Measurements from ENCODE around the gene COX7A2.

Gene COX7A2

DNA sequence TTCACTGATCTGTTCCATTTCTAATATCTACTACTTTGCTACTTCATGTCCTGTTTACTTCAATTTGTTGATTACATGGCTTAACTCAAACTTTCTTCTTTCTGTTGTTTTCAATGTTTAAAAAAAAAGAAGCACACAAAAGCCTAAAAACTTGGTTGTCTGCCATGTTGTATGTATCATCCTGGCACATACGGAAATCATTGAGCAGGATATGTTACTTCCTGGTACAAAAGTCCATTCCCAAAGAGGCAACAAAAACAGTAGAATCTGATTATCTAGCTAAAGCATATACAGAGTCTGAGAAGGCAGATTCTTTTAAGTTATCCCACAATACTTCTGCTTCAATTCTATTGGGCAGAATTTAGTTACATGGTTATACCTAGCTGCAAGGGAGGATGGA lies 23.2 kb downstream of the COX7A2 start:
- peak; percentile 41 for DNase-seq (ENCODE audit: low read depth)

GRCh38 chr6:75219263-75219662 lies 24.3 kb downstream of the COX7A2 start:
- peak; percentile 13 for DNase-seq (ENCODE audit: low read depth)

- DNase-seq (ENCODE audit: low read depth): peak; percentile 83
Observed at GRCh38 chr6:75217193-75217592, 26.4 kb downstream of the COX7A2 start.

- DNase-seq (ENCODE audit: low read depth): no peak
Observed at GRCh38 chr6:75215291-75215690, 28.3 kb downstream of the COX7A2 start.

DNA sequence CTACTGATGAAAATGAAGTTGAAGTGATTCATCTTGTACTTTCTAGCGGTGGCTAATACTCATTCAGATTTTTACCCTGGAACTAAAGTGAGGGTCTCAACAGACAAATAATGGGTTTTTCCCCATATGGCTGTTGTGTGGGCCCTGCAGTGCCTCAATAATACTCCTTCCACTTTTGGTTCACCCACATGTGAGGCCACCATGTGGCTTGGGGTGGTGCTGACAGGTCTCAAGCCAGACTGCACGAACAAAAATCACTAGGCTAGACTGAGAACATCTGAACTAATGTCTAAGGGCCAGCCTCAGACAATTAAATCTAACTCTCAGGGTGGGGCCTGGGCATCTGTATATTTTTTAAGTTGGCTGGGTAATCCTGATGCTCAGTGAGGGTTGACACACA lies 29.9 kb downstream of the COX7A2 start:
- no peak for DNase-seq (ENCODE audit: low read depth)

- peak; percentile 54 for DNase-seq (ENCODE audit: low read depth)
Observed at GRCh38 chr6:75213112-75213511, 30.5 kb downstream of the COX7A2 start.

DNA sequence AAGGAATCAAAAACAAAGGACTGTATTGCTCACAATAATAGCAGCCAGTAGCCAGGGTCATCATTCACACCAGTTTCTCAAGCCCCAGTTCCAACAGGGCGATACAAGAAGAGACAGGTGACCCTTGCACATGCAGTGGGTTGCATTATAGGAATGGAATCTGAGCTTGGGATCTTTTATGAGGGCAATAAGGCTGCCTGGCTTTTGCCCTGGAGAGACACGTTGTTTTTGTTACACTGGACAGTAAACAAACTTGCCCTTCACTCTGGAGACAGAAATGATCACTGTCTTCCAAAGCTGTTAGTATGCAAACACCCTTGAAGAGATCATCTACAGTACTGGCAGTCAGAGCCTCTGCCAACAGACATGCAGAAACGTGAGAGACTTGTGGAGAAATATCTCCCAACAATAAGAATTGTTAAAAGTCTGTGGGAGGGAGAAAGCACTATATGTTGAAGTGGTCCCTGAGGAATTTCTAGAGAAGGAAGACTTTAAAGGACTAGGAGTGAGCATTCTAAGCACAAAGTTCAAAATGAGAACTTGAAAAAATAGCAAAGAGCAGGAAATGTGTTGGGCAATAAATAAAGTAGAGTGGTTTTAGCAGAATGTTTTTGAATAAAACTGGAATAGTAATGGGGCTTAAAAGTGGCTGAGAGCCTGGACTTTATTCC lies 31.5 kb downstream of the COX7A2 start:
- DNase-seq (ENCODE audit: low read depth): no peak

GRCh38 chr6:75210885-75211739 lies 32.5 kb downstream of the COX7A2 start:
- peak; percentile 75 for DNase-seq (ENCODE audit: low read depth)

DNA sequence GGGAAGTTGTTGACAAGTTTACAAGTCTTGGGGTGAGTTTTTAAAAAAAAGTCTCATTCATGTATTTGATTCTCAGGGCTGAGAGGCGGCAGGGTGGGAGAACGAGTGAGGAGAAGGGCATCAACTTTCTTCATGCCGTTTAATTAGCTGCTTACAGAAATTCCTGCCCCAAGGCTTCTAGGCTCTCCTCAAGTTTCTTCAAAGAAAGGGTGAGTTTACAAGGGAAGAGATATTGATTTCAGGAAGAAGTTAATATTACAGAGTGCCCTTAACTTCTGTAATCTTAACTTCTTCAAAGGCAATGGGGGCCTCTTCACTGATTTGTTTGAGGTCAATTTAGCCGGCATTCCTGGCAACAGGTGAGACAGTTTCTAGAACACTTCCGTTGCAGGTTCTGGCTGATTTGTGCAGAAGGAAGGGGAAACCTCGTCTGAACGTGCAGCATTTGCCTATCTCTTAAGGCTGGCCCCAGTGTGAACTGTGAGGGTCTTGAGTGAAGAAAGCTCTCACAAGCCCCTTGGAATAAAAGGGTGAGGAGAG lies 34.3 kb downstream of the COX7A2 start:
- DNase-seq (ENCODE audit: low read depth): no peak

DNA sequence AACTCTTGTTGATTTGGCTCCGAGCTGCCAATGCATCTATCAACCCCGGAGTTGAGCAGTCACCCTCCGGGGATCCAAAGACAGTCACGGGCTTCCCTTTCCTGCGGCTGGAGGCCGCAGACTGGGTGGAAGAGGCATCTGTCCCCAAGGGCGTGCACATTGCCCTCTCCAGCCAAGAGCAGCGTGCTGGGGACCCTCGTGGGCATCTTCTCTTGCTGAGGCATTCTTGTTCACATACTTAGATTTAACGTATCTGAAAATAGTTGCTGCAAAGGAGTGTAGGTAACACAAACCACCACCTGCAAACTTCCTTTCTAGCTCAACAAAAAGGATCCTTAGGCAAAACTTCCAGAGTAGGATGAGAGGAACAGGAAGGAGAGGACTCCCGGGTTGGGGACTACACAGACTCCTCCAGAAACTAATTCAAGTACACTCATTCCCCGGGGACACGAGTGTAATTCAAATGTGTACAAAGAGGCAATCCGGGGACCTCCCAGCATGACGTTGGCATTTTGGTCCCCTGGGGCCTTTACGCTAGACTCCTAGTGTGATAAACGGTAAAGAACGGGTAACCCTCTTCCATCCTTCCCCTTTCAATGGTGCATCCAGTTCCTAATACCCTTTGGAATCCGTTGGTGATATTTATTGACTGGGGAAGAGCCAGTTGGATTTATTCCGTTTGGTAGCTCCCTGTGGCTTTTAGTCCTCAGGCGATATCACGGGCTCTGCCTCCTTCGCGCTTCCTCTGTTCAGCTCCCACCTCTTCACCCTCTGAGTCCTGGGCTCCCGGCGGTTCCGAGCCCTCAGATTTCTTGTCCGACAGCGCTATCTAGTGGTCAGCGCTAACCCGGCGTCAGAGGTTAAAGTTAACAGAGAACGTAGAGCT lies 35.1 kb downstream of the COX7A2 start:
- DNase-seq (ENCODE audit: low read depth): peak; percentile 84

GRCh38 chr6:75206576-75207342 lies 36.8 kb downstream of the COX7A2 start:
- DNase-seq (ENCODE audit: low read depth): peak; percentile 71

DNA sequence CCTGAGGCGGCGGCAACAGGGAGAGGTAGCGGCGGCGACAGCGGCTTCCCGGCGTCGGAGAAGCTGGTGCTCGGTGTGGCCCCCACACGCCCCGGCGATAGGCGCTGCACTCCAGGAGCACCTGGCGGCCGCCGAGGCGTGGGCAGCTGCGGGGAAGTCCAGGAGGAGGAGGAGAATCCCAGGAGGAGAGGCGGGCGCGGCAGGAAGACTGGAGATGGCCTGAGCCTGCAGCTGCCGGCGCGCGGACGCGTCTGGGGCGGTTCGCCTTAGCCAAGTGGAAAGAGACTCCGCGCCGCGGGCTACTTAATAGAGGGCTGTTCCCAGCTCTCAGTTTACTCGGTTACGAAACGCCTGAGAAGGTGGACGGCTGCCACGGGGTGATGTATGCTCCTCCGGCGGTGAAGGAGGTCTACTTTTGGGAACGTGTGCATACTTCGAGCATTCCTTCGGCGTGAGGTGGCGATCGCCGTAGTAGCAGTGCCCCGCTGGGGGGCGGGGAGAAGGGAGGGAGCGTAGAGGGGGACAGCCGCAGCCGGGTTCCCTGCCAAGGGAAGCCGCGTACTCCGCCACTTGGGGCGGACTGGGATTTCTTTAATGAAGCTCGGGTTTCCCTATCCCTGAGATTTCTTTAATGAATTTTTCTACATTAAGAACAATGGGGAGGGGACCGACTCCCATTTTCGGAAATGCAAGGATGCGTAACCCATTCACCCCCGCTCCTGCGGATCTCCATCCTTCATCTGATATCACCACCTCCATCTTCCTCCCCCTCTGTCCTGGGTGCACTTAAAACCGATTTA lies 37.6 kb downstream of the COX7A2 start, which contains the start of gene COL12A1:
COL12A1 (minus strand) TSS at position 278 of the 800 bp plus-strand sequence. CDS start 3,261 bp downstream, outside the sequence.
- peak; percentile 100 for DNase-seq (ENCODE audit: low read depth)

GRCh38 chr6:75204959-75205775 lies 38.4 kb downstream of the COX7A2 start:
- peak; percentile 89 for DNase-seq (ENCODE audit: low read depth)

GRCh38 chr6:75204217-75204958 lies 39.2 kb downstream of the COX7A2 start:
- peak; percentile 94 for DNase-seq (ENCODE audit: low read depth)

DNA sequence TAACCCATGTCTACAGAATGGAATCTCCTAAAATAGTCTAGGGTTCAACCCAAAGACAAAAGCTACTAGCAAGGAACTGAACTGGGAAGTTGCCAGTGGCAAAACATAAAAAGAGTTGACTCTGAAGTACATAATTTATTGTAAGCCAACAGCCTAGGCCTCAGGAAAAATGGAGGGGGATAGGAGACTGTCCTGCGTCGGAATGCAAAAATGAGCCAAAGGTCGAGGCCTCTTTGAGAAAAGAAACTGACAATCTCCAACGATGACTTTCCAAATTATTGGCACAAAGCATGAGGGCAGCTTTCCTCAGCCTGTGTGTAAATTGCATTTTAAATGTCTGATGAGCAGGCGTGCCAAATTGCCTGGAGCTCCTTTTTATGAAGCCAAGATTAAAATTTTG lies 39.9 kb downstream of the COX7A2 start:
- peak; percentile 83 for DNase-seq (ENCODE audit: low read depth)

- peak; percentile 23 for DNase-seq (ENCODE audit: low read depth)
Observed at GRCh38 chr6:75202676-75203131, 40.9 kb downstream of the COX7A2 start.

GRCh38 chr6:75201901-75202672 lies 41.5 kb downstream of the COX7A2 start:
- no peak for DNase-seq (ENCODE audit: low read depth)

- DNase-seq (ENCODE audit: low read depth): peak; percentile 68
Observed at GRCh38 chr6:75201021-75201420, 42.6 kb downstream of the COX7A2 start.

Data from EH (cell line).